ENCODE data around the gene VSIG1. TPM values are rescaled to one million over a fixed set of nuclear protein-coding genes. Genes with fewer than 3 reads are reported as not detected.

The VSIG1 gene
- total and polyA plus RNA-seq, 2 donors (not counting 1 experiment from before 2014, with no cell fraction given): 5.4 to 8.6 TPM

DNA sequence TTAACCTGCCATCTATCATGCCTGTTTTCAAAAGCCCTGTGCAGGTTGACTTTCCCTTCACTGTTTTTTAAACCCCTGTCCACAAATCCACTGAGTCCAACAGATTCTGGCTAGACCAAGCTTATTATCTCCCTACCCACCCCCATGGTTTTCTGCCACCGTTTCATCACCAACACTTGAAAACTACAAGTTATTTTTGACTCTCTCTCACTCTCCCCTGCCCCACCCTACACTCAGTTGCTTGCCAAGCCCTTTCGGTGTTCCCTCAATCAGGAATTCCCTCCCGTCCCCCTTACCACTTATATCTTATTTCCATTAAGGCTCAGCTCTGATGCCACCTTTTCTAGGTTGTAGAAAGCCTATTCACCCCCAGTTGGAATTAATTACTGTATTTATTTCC, 76.4 kb downstream of the VSIG1 start:
- no peaks in the 10 kb centered on the region for H3K27me3 ChIP-seq (replicated peaks in 1 of 4; ENCODE audit: control extremely low read depth in 1 of 4, control insufficient read depth in 3 of 4, insufficient read depth in 4 of 4, low read length in 3 of 4)
- H3K4me3 ChIP-seq (ENCODE audit: control extremely low read depth in 1 of 5, extremely low read depth in 1 of 5, insufficient read depth in 1 of 5, low read depth in 2 of 5, low read length in 4 of 5): no peak overlapping the region
- Mint-ChIP-seq H3K4me3 (no peak overlapping the region), H3K9me3 (ENCODE audit: insufficient read depth) (no peaks in the 10 kb centered on the region), H3K27me3 (no peaks in the 10 kb centered on the region), H3K27ac (no peak overlapping the region), H3K4me1 (no peaks in the 10 kb centered on the region)
- H3K4me2 ChIP-seq (replicated peaks; ENCODE audit: low read depth, low read length, poor library complexity, severe bottlenecking): no peak overlapping the region
- no peak for TF ChIP-seq EZH2 (IDR thresholded peaks at IDR 0.05; ENCODE audit: borderline replicate concordance, insufficient read depth, low read depth, low read length, poor library complexity, severe bottlenecking)
- TF ChIP-seq, protein P1, sequence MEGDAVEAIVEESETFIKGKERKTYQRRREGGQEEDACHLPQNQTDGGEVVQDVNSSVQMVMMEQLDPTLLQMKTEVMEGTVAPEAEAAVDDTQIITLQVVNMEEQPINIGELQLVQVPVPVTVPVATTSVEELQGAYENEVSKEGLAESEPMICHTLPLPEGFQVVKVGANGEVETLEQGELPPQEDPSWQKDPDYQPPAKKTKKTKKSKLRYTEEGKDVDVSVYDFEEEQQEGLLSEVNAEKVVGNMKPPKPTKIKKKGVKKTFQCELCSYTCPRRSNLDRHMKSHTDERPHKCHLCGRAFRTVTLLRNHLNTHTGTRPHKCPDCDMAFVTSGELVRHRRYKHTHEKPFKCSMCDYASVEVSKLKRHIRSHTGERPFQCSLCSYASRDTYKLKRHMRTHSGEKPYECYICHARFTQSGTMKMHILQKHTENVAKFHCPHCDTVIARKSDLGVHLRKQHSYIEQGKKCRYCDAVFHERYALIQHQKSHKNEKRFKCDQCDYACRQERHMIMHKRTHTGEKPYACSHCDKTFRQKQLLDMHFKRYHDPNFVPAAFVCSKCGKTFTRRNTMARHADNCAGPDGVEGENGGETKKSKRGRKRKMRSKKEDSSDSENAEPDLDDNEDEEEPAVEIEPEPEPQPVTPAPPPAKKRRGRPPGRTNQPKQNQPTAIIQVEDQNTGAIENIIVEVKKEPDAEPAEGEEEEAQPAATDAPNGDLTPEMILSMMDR (IDR thresholded peaks at IDR 0.05): no peak
- no peak overlapping the region for H2AFZ ChIP-seq (ENCODE audit: insufficient read depth, low read depth, low read length, poor library complexity, severe bottlenecking)
- intact Hi-C loops (cut with micrococcal nuclease): no loop called here
- H3K9me3 ChIP-seq (ENCODE audit: control extremely low read depth in 1 of 3, control insufficient read depth in 2 of 3, insufficient read depth in 1 of 3, low read length in 2 of 3): no peaks in the 10 kb centered on the region
- H4K20me1 ChIP-seq (ENCODE audit: control insufficient read depth, insufficient read depth, low read length, poor library complexity, severe bottlenecking): no peaks in the 10 kb centered on the region
- no peaks in the 10 kb centered on the region for H3K79me2 ChIP-seq (ENCODE audit: control insufficient read depth, insufficient read depth, low read length)
- ChIA-PET POLR2A (no interaction called here), CTCF (no interaction called here)
- DNase-seq (no peak), ATAC-seq (ENCODE audit: low read depth) (no peak)
- H3K4me1 ChIP-seq (ENCODE audit: control insufficient read depth in 2 of 2, insufficient read depth in 2 of 2, low read length in 2 of 2): no peaks in the 10 kb centered on the region
- WGBS (ENCODE audit: insufficient coverage): 100% methylated on average over 3 of the region's 3 CpGs
- H3K9ac ChIP-seq (ENCODE audit: low read length): no peak overlapping the region
- H3K27ac ChIP-seq (ENCODE audit: low read length in 2 of 2): no peak overlapping the region
- H3K36me3 ChIP-seq (replicated peaks in 1 of 2; ENCODE audit: control extremely low read depth in 1 of 2, control insufficient read depth in 1 of 2, extremely low read depth in 1 of 2, insufficient read depth in 2 of 2, low read length in 1 of 2): no peaks in the 10 kb centered on the region

DNA sequence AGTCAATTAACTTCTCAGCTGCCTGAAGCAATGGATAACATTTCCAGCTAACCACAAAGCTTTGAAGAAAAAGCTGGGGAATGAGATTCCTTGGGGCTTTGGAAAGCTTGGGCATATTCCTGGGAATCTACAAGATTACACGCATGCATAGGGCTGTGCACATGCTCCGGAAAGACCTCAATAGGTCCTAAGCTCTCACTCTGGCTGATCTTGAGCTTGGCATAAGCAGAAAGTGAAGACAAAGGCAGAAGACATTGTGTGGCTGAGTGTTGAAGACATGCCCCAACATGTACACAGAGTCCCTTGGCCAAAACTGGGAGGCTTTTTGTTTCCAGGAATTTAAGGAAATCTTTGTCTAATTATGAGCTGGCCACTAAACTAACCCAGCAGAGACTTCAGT, 77.9 kb downstream of the VSIG1 start:
- H3K4me3 ChIP-seq (ENCODE audit: control extremely low read depth in 1 of 5, extremely low read depth in 1 of 5, insufficient read depth in 1 of 5, low read depth in 2 of 5, low read length in 4 of 5): no peak overlapping the region
- 100% methylated on average over 2 of the region's 2 CpGs for WGBS (ENCODE audit: insufficient coverage)
- no peaks in the 10 kb centered on the region for H3K9me3 Mint-ChIP-seq (ENCODE audit: insufficient read depth)
- DNase-seq: no peak
- H3K4me3 Mint-ChIP-seq: no peak overlapping the region
- ChIA-PET CTCF (no interaction called here), POLR2A (no interaction called here)
- no peaks in the 10 kb centered on the region for H3K4me1 ChIP-seq (ENCODE audit: control insufficient read depth in 2 of 2, insufficient read depth in 2 of 2, low read length in 2 of 2)
- no peak overlapping the region for H3K9ac ChIP-seq (ENCODE audit: low read length)
- ATAC-seq (ENCODE audit: low read depth): no peak
- no peak overlapping the region for H2AFZ ChIP-seq (ENCODE audit: insufficient read depth, low read depth, low read length, poor library complexity, severe bottlenecking)
- no peaks in the 10 kb centered on the region for H3K79me2 ChIP-seq (ENCODE audit: control insufficient read depth, insufficient read depth, low read length)
- H3K27ac Mint-ChIP-seq: no peak overlapping the region
- H3K4me1 Mint-ChIP-seq: no peaks in the 10 kb centered on the region
- H3K27me3 Mint-ChIP-seq: no peaks in the 10 kb centered on the region
- H3K4me2 ChIP-seq (replicated peaks; ENCODE audit: low read depth, low read length, poor library complexity, severe bottlenecking): no peak overlapping the region
- no peak for TF ChIP-seq EZH2 (IDR thresholded peaks at IDR 0.05; ENCODE audit: borderline replicate concordance, insufficient read depth, low read depth, low read length, poor library complexity, severe bottlenecking)
- TF ChIP-seq, protein P1 (IDR thresholded peaks at IDR 0.05): no peak
- H3K9me3 ChIP-seq (ENCODE audit: control extremely low read depth in 1 of 3, control insufficient read depth in 2 of 3, insufficient read depth in 1 of 3, low read length in 2 of 3): no peaks in the 10 kb centered on the region
- H4K20me1 ChIP-seq (ENCODE audit: control insufficient read depth, insufficient read depth, low read length, poor library complexity, severe bottlenecking): no peaks in the 10 kb centered on the region
- H3K36me3 ChIP-seq (replicated peaks in 1 of 2; ENCODE audit: control extremely low read depth in 1 of 2, control insufficient read depth in 1 of 2, extremely low read depth in 1 of 2, insufficient read depth in 2 of 2, low read length in 1 of 2): peaks cover 2 to 5% of the 10 kb centered on the region in 2 experiments
- intact Hi-C loops (cut with micrococcal nuclease): no loop called here
- H3K27ac ChIP-seq (ENCODE audit: low read length in 2 of 2): no peak overlapping the region
- no peaks in the 10 kb centered on the region for H3K27me3 ChIP-seq (replicated peaks in 1 of 4; ENCODE audit: control extremely low read depth in 1 of 4, control insufficient read depth in 3 of 4, insufficient read depth in 4 of 4, low read length in 3 of 4)

Data from B cell (primary cell).